ENCODE measurements around the gene ZNF791.

The ZNF791 gene

GRCh38 chr19:12628040-12629022 is 17.6 kb downstream of the ZNF791 start:
- Histone ChIP-seq H3K27me3 (ENCODE audit: insufficient read depth, poor library complexity, severe bottlenecking) (no peaks in the 10 kb centered on the region), H3K27ac (replicated peaks) (no peak overlapping the region), H3K4me3 (replicated peaks; ENCODE audit: insufficient read depth, low read length) (no peak overlapping the region)
- TF ChIP-seq SPI1 (IDR thresholded peaks at IDR 0.05; ENCODE audit: borderline replicate concordance, low read depth), result no peak
- no peak for TF ChIP-seq CTCF (IDR thresholded peaks at IDR 0.05; ENCODE audit: insufficient read depth, low read length)
- no peak for TF ChIP-seq POLR2AphosphoS5 (IDR thresholded peaks at IDR 0.05; ENCODE audit: low read depth)
- no peak for TF ChIP-seq REST (IDR thresholded peaks at IDR 0.05; ENCODE audit: insufficient replicate concordance, low read depth)
- TF ChIP-seq GABPA (IDR thresholded peaks at IDR 0.05; ENCODE audit: low read depth), result no peak
- no peak for DNase-seq (ENCODE audit: low read depth in 1 of 2, low spot score in 1 of 2)

GRCh38 chr19:12629215-12629614 is 18.5 kb downstream of the ZNF791 start:
- H3K27me3 ChIP-seq (ENCODE audit: insufficient read depth, poor library complexity, severe bottlenecking), result no peaks in the 10 kb centered on the region
- H3K27ac ChIP-seq (replicated peaks), result no peak overlapping the region
- TF ChIP-seq GABPA (IDR thresholded peaks at IDR 0.05; ENCODE audit: low read depth), result no peak
- no peak for TF ChIP-seq REST (IDR thresholded peaks at IDR 0.05; ENCODE audit: insufficient replicate concordance, low read depth)
- TF ChIP-seq SPI1 (IDR thresholded peaks at IDR 0.05; ENCODE audit: borderline replicate concordance, low read depth), result no peak
- no peak for TF ChIP-seq POLR2AphosphoS5 (IDR thresholded peaks at IDR 0.05; ENCODE audit: low read depth)
- no peak for TF ChIP-seq CTCF (IDR thresholded peaks at IDR 0.05; ENCODE audit: insufficient read depth, low read length)
- no peak overlapping the region for H3K4me3 ChIP-seq (replicated peaks; ENCODE audit: insufficient read depth, low read length)
- DNase-seq (ENCODE audit: low read depth in 1 of 2, low spot score in 1 of 2), result no peak

GRCh38 chr19:12636631-12637030 is 25.9 kb downstream of the ZNF791 start:
- H3K27me3 ChIP-seq (ENCODE audit: insufficient read depth, poor library complexity, severe bottlenecking), result no peaks in the 10 kb centered on the region
- DNase-seq (ENCODE audit: low read depth in 1 of 2, low spot score in 1 of 2), result no peak
- TF ChIP-seq REST (IDR thresholded peaks at IDR 0.05; ENCODE audit: insufficient replicate concordance, low read depth) (no peak), GABPA (IDR thresholded peaks at IDR 0.05; ENCODE audit: low read depth) (no peak), CTCF (IDR thresholded peaks at IDR 0.05; ENCODE audit: insufficient read depth, low read length) (no peak), SPI1 (IDR thresholded peaks at IDR 0.05; ENCODE audit: borderline replicate concordance, low read depth) (no peak), POLR2AphosphoS5 (IDR thresholded peaks at IDR 0.05; ENCODE audit: low read depth) (no peak)
- no peak overlapping the region for H3K27ac ChIP-seq (replicated peaks)
- no peak overlapping the region for H3K4me3 ChIP-seq (replicated peaks; ENCODE audit: insufficient read depth, low read length)

All from HL-60 (cell line).